ENCODE measurements around the gene RPL9.

DNA sequence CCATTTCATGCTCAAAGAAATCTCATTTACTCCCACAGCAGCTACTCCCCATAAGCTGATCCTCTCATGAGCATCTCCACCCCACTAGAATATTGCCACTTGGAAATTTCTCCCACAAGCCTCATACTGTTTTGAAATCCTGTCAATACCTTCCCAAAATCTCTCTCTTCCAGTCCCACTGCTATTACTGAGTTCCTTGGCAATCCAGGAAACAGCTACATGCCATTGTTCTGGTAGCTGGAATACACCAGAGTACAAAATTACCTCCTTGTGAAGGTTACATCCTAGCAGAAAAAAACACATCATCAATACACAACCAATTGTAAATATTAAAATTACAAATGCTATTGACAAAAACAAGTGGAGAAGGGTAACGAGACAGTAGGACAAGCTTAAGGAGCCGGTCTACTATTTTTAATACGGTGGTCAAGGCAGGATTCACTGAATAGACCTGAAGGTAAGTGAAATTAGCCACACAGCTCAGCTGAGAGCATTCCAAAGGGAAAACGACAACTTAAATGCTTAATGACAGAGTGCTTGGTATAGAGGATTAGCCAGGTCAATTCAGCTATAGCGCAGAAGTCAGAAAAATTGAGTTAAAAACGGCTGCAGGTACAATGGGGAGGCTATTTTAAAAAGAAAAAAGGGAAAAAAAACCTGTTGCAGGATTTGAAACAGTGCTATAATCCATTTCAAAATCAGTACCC is 6.4 kb downstream of the RPL9 start:
- TF ChIP-seq POLR2A (IDR thresholded peaks at IDR 0.05; ENCODE audit: borderline replicate concordance, extremely low read depth, insufficient read depth, insufficient read length) = no peak
- TF ChIP-seq, protein P1, sequence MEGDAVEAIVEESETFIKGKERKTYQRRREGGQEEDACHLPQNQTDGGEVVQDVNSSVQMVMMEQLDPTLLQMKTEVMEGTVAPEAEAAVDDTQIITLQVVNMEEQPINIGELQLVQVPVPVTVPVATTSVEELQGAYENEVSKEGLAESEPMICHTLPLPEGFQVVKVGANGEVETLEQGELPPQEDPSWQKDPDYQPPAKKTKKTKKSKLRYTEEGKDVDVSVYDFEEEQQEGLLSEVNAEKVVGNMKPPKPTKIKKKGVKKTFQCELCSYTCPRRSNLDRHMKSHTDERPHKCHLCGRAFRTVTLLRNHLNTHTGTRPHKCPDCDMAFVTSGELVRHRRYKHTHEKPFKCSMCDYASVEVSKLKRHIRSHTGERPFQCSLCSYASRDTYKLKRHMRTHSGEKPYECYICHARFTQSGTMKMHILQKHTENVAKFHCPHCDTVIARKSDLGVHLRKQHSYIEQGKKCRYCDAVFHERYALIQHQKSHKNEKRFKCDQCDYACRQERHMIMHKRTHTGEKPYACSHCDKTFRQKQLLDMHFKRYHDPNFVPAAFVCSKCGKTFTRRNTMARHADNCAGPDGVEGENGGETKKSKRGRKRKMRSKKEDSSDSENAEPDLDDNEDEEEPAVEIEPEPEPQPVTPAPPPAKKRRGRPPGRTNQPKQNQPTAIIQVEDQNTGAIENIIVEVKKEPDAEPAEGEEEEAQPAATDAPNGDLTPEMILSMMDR (IDR thresholded peaks at IDR 0.05 in 2 of 3, conservative IDR thresholded peaks at IDR 0.05 in 1 of 3; ENCODE audit: borderline replicate concordance in 1 of 3, insufficient read depth in 1 of 3, low read depth in 2 of 3, low read length in 2 of 3) = no peak
- TF ChIP-seq EZH2phosphoT487 (IDR thresholded peaks at IDR 0.05; ENCODE audit: borderline replicate concordance) = no peak

Measured in HCT116 (cell line).